EH (cell line): ENCODE data around the gene TNS2.
"Not testable (repeated sequence)": the region's sequence is repeated elsewhere in the genome, so short reads cannot be mapped to it uniquely, and the experiment has no call there.

Experiments used
- DNase-seq: peaks from one replicate; pipeline ENCODE4 v3.0.0-alpha.2; 2015; ENCODE audit warnings: low read depth

The TNS2 gene

GRCh38 chr12:53096089-53096741, 46.4 kb downstream of the TNS2 start:
- DNase-seq: peak; percentile 94

- no peak for DNase-seq
Measured at GRCh38 chr12:53096759-53097158, 46.9 kb downstream of the TNS2 start.

GRCh38 chr12:53097207-53097563, 47.3 kb downstream of the TNS2 start:
- DNase-seq: peak; percentile 70

- peak; percentile 67 for DNase-seq
Measured at GRCh38 chr12:53097564-53098353, 47.9 kb downstream of the TNS2 start, which contains the start of gene IGFBP6. Gene IGFBP6, plus strand, starts transcription at chr12:53097667. Its CDS starts 51 bp downstream, at chr12:53097718.

- DNase-seq: peak; percentile 91
Measured at GRCh38 chr12:53098354-53098981, 48.6 kb downstream of the TNS2 start.

GRCh38 chr12:53099071-53099882, 49.4 kb downstream of the TNS2 start:
- DNase-seq: peak; percentile 99

- no peak for DNase-seq
Measured at GRCh38 chr12:53100466-53101151, 50.7 kb downstream of the TNS2 start.

- DNase-seq: no peak
Measured at GRCh38 chr12:53101266-53101665, 51.4 kb downstream of the TNS2 start.

GRCh38 chr12:53101931-53102781, 52.3 kb downstream of the TNS2 start:
- DNase-seq: no peak

GRCh38 chr12:53102883-53103807, 53.3 kb downstream of the TNS2 start, which contains the start of gene SOAT2:
Gene SOAT2, plus strand, starts transcription at chr12:53103486. Its CDS starts 92 bp downstream, at chr12:53103578.
- no peak for DNase-seq

GRCh38 chr12:53103860-53104305, 54.0 kb downstream of the TNS2 start:
- DNase-seq: no peak

- no peak for DNase-seq
Measured at GRCh38 chr12:53105256-53105655, 55.4 kb downstream of the TNS2 start.

GRCh38 chr12:53105712-53106439, 56.0 kb downstream of the TNS2 start:
- DNase-seq: no peak

GRCh38 chr12:53107122-53107521, 57.3 kb downstream of the TNS2 start:
- no peak for DNase-seq

GRCh38 chr12:53112431-53112830, 62.6 kb downstream of the TNS2 start:
- not testable (repeated sequence) for DNase-seq

GRCh38 chr12:53113136-53113705, 63.4 kb downstream of the TNS2 start:
- no peak for DNase-seq

GRCh38 chr12:53113951-53114350, 64.1 kb downstream of the TNS2 start:
- no peak for DNase-seq
